ENCODE data around the gene CCDC170.

DNA sequence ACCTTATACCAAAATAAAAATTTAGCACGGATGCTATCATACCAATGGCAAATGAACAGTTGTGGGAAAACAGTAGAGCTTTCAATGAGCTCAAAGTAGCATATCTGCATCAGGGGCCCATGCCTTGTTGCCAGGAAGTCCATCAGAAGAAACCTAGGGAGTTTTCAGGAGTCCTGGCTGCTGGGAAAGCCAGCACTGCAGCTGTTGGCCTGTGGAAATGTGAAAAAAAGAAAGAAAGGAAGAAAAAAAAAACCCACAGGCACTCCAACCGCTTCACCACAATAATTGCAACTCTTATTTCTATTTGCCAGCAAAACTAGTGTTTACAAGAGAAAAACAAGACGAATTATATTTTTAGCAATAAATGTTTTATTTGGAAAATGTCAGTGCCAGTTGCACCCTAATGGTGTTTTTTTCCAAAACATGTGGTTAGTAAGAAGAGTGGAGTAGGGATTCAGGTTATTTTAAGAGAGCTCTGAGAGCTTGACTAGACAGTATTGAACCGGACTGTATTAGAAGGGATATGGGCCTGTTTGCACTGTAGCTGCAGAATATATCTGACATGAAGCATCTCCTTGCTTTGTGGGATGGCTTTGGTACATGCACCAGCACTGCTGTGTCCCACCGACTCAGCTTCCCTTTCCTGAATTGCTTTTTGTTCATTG lies 137.3 kb downstream of the CCDC170 start:
- TF ChIP-seq, protein P1, sequence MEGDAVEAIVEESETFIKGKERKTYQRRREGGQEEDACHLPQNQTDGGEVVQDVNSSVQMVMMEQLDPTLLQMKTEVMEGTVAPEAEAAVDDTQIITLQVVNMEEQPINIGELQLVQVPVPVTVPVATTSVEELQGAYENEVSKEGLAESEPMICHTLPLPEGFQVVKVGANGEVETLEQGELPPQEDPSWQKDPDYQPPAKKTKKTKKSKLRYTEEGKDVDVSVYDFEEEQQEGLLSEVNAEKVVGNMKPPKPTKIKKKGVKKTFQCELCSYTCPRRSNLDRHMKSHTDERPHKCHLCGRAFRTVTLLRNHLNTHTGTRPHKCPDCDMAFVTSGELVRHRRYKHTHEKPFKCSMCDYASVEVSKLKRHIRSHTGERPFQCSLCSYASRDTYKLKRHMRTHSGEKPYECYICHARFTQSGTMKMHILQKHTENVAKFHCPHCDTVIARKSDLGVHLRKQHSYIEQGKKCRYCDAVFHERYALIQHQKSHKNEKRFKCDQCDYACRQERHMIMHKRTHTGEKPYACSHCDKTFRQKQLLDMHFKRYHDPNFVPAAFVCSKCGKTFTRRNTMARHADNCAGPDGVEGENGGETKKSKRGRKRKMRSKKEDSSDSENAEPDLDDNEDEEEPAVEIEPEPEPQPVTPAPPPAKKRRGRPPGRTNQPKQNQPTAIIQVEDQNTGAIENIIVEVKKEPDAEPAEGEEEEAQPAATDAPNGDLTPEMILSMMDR (IDR thresholded peaks at IDR 0.05): no peak
- TF ChIP-seq, protein P2, sequence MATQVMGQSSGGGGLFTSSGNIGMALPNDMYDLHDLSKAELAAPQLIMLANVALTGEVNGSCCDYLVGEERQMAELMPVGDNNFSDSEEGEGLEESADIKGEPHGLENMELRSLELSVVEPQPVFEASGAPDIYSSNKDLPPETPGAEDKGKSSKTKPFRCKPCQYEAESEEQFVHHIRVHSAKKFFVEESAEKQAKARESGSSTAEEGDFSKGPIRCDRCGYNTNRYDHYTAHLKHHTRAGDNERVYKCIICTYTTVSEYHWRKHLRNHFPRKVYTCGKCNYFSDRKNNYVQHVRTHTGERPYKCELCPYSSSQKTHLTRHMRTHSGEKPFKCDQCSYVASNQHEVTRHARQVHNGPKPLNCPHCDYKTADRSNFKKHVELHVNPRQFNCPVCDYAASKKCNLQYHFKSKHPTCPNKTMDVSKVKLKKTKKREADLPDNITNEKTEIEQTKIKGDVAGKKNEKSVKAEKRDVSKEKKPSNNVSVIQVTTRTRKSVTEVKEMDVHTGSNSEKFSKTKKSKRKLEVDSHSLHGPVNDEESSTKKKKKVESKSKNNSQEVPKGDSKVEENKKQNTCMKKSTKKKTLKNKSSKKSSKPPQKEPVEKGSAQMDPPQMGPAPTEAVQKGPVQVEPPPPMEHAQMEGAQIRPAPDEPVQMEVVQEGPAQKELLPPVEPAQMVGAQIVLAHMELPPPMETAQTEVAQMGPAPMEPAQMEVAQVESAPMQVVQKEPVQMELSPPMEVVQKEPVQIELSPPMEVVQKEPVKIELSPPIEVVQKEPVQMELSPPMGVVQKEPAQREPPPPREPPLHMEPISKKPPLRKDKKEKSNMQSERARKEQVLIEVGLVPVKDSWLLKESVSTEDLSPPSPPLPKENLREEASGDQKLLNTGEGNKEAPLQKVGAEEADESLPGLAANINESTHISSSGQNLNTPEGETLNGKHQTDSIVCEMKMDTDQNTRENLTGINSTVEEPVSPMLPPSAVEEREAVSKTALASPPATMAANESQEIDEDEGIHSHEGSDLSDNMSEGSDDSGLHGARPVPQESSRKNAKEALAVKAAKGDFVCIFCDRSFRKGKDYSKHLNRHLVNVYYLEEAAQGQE (IDR thresholded peaks at IDR 0.05; ENCODE audit: insufficient read depth in 1 of 2, low read depth in 2 of 2, low read length in 1 of 2): no peak
- TF ChIP-seq POLR2AphosphoS5 (IDR thresholded peaks at IDR 0.05; ENCODE audit: low read depth, low read length): no peak
- TF ChIP-seq SIN3A (IDR thresholded peaks at IDR 0.05; ENCODE audit: borderline replicate concordance, insufficient read depth, low read depth, low read length): no peak
- TF ChIP-seq TCF7L2 (IDR thresholded peaks at IDR 0.05; ENCODE audit: low read depth, low read length): no peak

Data from Panc1 (cell line).